Adipocyte (in vitro differentiated cells): ENCODE results near the gene OR4D9.

Experiments
- DNase-seq: peaks from one replicate; pipeline ENCODE4 v3.0.0-alpha.2; 2015; ENCODE audit warnings: low read depth
- H3K27me3 ChIP-seq: replicated peaks from 2 replicates; pipeline ENCODE4 v1.7.0; 2013; ENCODE audit warnings: mild to moderate bottlenecking, low read length, moderate library complexity; ENCODE audit not compliant: control insufficient read depth, insufficient read depth
- H3K36me3 ChIP-seq: 2 replicates; pipeline ENCODE4 v1.7.0; 2013; ENCODE audit warnings: low read length, mild to moderate bottlenecking, moderate library complexity; ENCODE audit not compliant: control insufficient read depth, insufficient read depth, severe bottlenecking
- H3K4me1 ChIP-seq: 2 replicates; pipeline ENCODE4 v1.7.0; 2013; ENCODE audit warnings: mild to moderate bottlenecking, low read length, moderate library complexity; ENCODE audit not compliant: control insufficient read depth, insufficient read depth
- H3K4me3 ChIP-seq: 2 replicates; pipeline ENCODE4 v1.7.0; 2013; ENCODE audit warnings: mild to moderate bottlenecking, low read length, moderate library complexity
- H3K9ac ChIP-seq: 2 replicates; pipeline ENCODE4 v1.7.0; 2013; ENCODE audit warnings: mild to moderate bottlenecking, low read length, moderate library complexity
- H3K9me3 ChIP-seq: 2 replicates; pipeline ENCODE4 v1.7.0; 2013; ENCODE audit warnings: mild to moderate bottlenecking, low read length, moderate library complexity; ENCODE audit not compliant: control insufficient read depth

Gene OR4D9

GRCh38 chr11:59562292-59562691 is 51.0 kb downstream of the OR4D9 start:
- Histone ChIP-seq H3K9me3 (no peaks in the 10 kb centered on the region), H3K27me3 (no peaks in the 10 kb centered on the region), H3K9ac (no peak overlapping the region), H3K36me3 (no peaks in the 10 kb centered on the region), H3K4me1 (peaks cover 3% of the 10 kb centered on the region), H3K4me3 (no peak overlapping the region)
- no peak for DNase-seq
